Measurements from ENCODE around the gene TLCD1. TPM values are rescaled to one million over a fixed set of nuclear protein-coding genes. Genes with fewer than 3 reads are reported as not detected.

Gene TLCD1
- total and polyA plus RNA-seq, 2 donors (not counting 3 experiments of a cell fraction or from before 2014, with no cell fraction given) = 2.6 to 6.8 TPM

DNA sequence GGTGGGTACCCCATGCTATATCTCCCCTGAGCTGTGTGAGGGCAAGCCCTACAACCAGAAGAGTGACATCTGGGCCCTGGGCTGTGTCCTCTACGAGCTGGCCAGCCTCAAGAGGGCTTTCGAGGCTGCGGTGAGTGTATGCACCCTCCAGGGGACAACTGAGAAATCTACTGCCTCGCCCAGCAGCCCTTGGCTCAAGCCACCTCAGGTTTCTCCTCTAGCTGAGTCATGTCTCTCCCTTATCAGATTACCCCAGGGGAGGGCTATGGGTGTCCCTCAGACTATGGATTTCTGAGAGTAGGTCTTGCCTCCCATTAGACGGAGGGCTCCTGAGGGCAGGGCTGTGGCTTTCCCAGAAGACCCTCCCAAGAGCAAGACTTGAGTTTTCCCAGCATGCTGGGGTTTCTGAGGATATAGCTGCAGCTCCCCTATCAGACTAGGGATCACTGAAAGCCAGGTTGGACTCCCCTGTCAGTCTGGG lies 9.2 kb upstream of the TLCD1 start:
- Histone ChIP-seq H3K9me3 (replicated peaks; ENCODE audit: control insufficient read depth, insufficient read depth, low read length) (no peaks in the 10 kb centered on the region), H3K4me1 (ENCODE audit: control insufficient read depth, extremely low read depth, insufficient read depth, low read length) (no peaks in the 10 kb centered on the region), H3K36me3 (ENCODE audit: control insufficient read depth in 2 of 2, extremely low read depth in 1 of 2, insufficient read depth in 2 of 2, low read length in 2 of 2) (no peaks in the 10 kb centered on the region), H3K9ac (replicated peaks; ENCODE audit: extremely low read depth, insufficient read depth, low read length) (no peak overlapping the region), H3K79me2 (ENCODE audit: control insufficient read depth, insufficient read depth, low read length) (no peaks in the 10 kb centered on the region), H3K27ac (ENCODE audit: insufficient read depth, low read depth, low read length) (no peak overlapping the region), H3K27me3 (ENCODE audit: control insufficient read depth in 2 of 2, insufficient read depth in 2 of 2, low read length in 2 of 2) (no peaks in the 10 kb centered on the region), H3K9me1 (replicated peaks; ENCODE audit: control insufficient read depth, extremely low read depth, insufficient read depth, low read length) (no peaks in the 10 kb centered on the region), H4K20me1 (replicated peaks; ENCODE audit: control insufficient read depth, extremely low read depth, insufficient read depth, low read length) (no peaks in the 10 kb centered on the region), H2AFZ (ENCODE audit: low read depth, low read length) (no peak overlapping the region), H3K4me3 (replicated peaks in 1 of 3; ENCODE audit: insufficient read depth in 1 of 3, low read depth in 1 of 3, low read length in 3 of 3) (no peak overlapping the region), H3K4me2 (ENCODE audit: insufficient read depth, low read length) (no peak overlapping the region)
- POLR2A ChIA-PET = no interaction called here
- intact Hi-C loops (cut with micrococcal nuclease) (no loop called here), dilution Hi-C loops (cut with MboI; ENCODE audit: extremely low pct_ligation_motif_present, low sequenced_read_pairs) (no loop called here)
- no TSS peak for BruUV-seq (replicated peaks)
- FAIRE-seq (no peak), DNase-seq (ENCODE audit: low read depth, low spot score) (no peak)
- TF ChIP-seq JUN (IDR thresholded peaks at IDR 0.05; ENCODE audit: borderline replicate concordance, insufficient read depth, insufficient read length, low read depth) = no peak
- TF ChIP-seq, protein P1, sequence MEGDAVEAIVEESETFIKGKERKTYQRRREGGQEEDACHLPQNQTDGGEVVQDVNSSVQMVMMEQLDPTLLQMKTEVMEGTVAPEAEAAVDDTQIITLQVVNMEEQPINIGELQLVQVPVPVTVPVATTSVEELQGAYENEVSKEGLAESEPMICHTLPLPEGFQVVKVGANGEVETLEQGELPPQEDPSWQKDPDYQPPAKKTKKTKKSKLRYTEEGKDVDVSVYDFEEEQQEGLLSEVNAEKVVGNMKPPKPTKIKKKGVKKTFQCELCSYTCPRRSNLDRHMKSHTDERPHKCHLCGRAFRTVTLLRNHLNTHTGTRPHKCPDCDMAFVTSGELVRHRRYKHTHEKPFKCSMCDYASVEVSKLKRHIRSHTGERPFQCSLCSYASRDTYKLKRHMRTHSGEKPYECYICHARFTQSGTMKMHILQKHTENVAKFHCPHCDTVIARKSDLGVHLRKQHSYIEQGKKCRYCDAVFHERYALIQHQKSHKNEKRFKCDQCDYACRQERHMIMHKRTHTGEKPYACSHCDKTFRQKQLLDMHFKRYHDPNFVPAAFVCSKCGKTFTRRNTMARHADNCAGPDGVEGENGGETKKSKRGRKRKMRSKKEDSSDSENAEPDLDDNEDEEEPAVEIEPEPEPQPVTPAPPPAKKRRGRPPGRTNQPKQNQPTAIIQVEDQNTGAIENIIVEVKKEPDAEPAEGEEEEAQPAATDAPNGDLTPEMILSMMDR (IDR thresholded peaks at IDR 0.05; ENCODE audit: extremely low read depth in 1 of 2, insufficient read depth in 1 of 2, low read depth in 1 of 2, low read length in 2 of 2) = no peak
- no peak for TF ChIP-seq EZH2 (IDR thresholded peaks at IDR 0.05; ENCODE audit: borderline replicate concordance, low read depth, low read length, severe bottlenecking)
- CTCF ChIA-PET = interaction anchor here (1.4 to 13.7 kb wide), 2 partner anchors 8 to 12 kb away, joined by 8 to 602 read pairs; partner anchors contain the start of gene TRAF4

DNA sequence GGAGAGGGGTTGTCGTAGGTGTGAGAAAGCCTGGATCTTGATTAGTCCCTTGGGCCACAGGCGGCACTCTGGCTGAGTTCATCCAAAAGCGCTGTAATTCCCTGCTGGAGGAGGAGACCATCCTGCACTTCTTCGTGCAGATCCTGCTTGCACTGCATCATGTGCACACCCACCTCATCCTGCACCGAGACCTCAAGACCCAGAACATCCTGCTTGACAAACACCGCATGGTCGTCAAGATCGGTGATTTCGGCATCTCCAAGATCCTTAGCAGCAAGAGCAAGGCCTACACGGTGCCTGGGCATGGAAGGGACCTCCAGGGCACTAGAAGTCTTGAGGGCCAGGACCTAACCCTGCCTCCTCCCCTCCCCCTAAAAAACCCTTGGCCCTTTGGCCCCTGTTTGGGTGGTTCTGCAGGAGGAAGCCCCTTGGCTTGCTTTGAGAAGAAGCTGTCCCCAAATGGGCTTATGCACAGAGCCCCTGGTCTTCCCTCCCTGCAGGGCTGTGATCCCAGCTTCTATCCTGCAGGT lies 8.7 kb upstream of the TLCD1 start:
- TF ChIP-seq, protein P2, sequence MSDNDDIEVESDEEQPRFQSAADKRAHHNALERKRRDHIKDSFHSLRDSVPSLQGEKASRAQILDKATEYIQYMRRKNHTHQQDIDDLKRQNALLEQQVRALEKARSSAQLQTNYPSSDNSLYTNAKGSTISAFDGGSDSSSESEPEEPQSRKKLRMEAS (IDR thresholded peaks at IDR 0.05; ENCODE audit: insufficient read depth, insufficient read length) = no peak
- TF ChIP-seq MYC (IDR thresholded peaks at IDR 0.05; ENCODE audit: low read depth, low read length) = no peak
- no peak for TF ChIP-seq JUN (IDR thresholded peaks at IDR 0.05; ENCODE audit: borderline replicate concordance, insufficient read depth, insufficient read length, low read depth)
- TF ChIP-seq FOS (IDR thresholded peaks at IDR 0.05; ENCODE audit: borderline replicate concordance, insufficient read depth, low read length) = no peak
- TF ChIP-seq POLR2A (IDR thresholded peaks at IDR 0.05; ENCODE audit: low read depth, low read length) = no peak
- TF ChIP-seq EZH2 (IDR thresholded peaks at IDR 0.05; ENCODE audit: borderline replicate concordance, low read depth, low read length, severe bottlenecking) = no peak
- TF ChIP-seq GATA2 (IDR thresholded peaks at IDR 0.05; ENCODE audit: insufficient read depth, insufficient read length, low read depth, low read length) = no peak
- TF ChIP-seq, protein P1 (IDR thresholded peaks at IDR 0.05; ENCODE audit: extremely low read depth in 1 of 2, insufficient read depth in 1 of 2, low read depth in 1 of 2, low read length in 2 of 2) = no peak
- no peak for TF ChIP-seq POLR2AphosphoS5 (IDR thresholded peaks at IDR 0.05; ENCODE audit: insufficient read depth, low read depth, low read length)
- H3K27ac ChIP-seq (ENCODE audit: insufficient read depth, low read depth, low read length) = no peak overlapping the region
- H3K4me1 ChIP-seq (ENCODE audit: control insufficient read depth, extremely low read depth, insufficient read depth, low read length) = no peaks in the 10 kb centered on the region
- no peaks in the 10 kb centered on the region for H3K36me3 ChIP-seq (ENCODE audit: control insufficient read depth in 2 of 2, extremely low read depth in 1 of 2, insufficient read depth in 2 of 2, low read length in 2 of 2)
- POLR2A ChIA-PET = no interaction called here
- no peak overlapping the region for H3K4me2 ChIP-seq (ENCODE audit: insufficient read depth, low read length)
- no peaks in the 10 kb centered on the region for H3K9me3 ChIP-seq (replicated peaks; ENCODE audit: control insufficient read depth, insufficient read depth, low read length)
- DNase-seq (ENCODE audit: low read depth, low spot score) = no peak
- no peaks in the 10 kb centered on the region for H3K27me3 ChIP-seq (ENCODE audit: control insufficient read depth in 2 of 2, insufficient read depth in 2 of 2, low read length in 2 of 2)
- dilution Hi-C loops (cut with MboI; ENCODE audit: extremely low pct_ligation_motif_present, low sequenced_read_pairs) = no loop called here
- H3K9ac ChIP-seq (replicated peaks; ENCODE audit: extremely low read depth, insufficient read depth, low read length) = no peak overlapping the region
- no peak overlapping the region for H2AFZ ChIP-seq (ENCODE audit: low read depth, low read length)
- CTCF ChIA-PET = interaction anchor here (1.4 to 13.7 kb wide), 2 partner anchors 8 to 12 kb away, joined by 8 to 602 read pairs; partner anchors contain the start of gene TRAF4
- no TSS peak for BruUV-seq (replicated peaks)
- no peaks in the 10 kb centered on the region for H4K20me1 ChIP-seq (replicated peaks; ENCODE audit: control insufficient read depth, extremely low read depth, insufficient read depth, low read length)
- no peaks in the 10 kb centered on the region for H3K9me1 ChIP-seq (replicated peaks; ENCODE audit: control insufficient read depth, extremely low read depth, insufficient read depth, low read length)
- H3K79me2 ChIP-seq (ENCODE audit: control insufficient read depth, insufficient read depth, low read length) = no peaks in the 10 kb centered on the region
- H3K4me3 ChIP-seq (replicated peaks in 1 of 3; ENCODE audit: insufficient read depth in 1 of 3, low read depth in 1 of 3, low read length in 3 of 3) = no peak overlapping the region
- FAIRE-seq = no peak
- intact Hi-C loops (cut with micrococcal nuclease) = no loop called here
